Peyer's patch (tissue), 4 donors: ENCODE data around the gene PM20D1.
A peak's percentile ranks its signal among the peaks of the same experiment; 100 is the strongest.

Experiments used
- CTCF ChIP-seq, 6 experiments: fragments of 450-650 bp in 4 of 6; fragments of 200-600 bp in 2 of 6; sonication (generic) in 1 of 6; IDR thresholded peaks; one replicate each; pipeline ENCODE4 v1.5.1; 2017 to 2019; ENCODE audit warnings: antibody characterized with exemption in 6 of 6, mild to moderate bottlenecking in 3 of 6, moderate library complexity in 1 of 6
- POLR2A ChIP-seq, 2 donors: fragments of 450-650 bp; IDR thresholded peaks; one replicate each; pipeline ENCODE4 v1.5.1; 2017; ENCODE audit warnings: antibody characterized with exemption in 2 of 2, mild to moderate bottlenecking in 2 of 2, moderate library complexity in 2 of 2

- TF ChIP-seq CTCF (IDR thresholded peaks at IDR 0.05) (no peak), POLR2A (IDR thresholded peaks at IDR 0.05) (peak in 1 of 2 donors; percentile 21)
These were observed at the start of gene PM20D1 for GRCh38 chr1:205849619-205850355.
